Measurements from ENCODE around the gene SUCLA2.

DNA sequence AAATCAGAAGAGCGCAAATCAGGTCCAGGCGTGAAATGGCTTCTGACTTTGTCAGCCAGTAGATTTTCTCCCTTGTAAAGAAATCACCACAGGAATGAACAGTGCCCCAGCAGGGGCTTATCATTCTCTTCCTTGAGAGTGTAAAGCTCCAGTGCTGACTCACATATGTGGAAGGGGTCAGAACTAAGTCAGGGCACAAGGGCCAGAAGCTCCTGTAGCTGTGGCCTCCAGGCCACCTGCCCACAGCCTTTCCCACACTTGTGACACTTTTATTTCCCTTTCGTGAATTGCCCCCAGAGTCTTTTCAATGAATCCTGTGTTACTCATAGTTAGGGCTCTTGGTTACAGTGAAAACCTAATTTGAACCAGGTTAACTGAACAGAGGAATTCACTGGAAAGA lies 99.6 kb downstream of the SUCLA2 start:
- TF ChIP-seq, protein P1, sequence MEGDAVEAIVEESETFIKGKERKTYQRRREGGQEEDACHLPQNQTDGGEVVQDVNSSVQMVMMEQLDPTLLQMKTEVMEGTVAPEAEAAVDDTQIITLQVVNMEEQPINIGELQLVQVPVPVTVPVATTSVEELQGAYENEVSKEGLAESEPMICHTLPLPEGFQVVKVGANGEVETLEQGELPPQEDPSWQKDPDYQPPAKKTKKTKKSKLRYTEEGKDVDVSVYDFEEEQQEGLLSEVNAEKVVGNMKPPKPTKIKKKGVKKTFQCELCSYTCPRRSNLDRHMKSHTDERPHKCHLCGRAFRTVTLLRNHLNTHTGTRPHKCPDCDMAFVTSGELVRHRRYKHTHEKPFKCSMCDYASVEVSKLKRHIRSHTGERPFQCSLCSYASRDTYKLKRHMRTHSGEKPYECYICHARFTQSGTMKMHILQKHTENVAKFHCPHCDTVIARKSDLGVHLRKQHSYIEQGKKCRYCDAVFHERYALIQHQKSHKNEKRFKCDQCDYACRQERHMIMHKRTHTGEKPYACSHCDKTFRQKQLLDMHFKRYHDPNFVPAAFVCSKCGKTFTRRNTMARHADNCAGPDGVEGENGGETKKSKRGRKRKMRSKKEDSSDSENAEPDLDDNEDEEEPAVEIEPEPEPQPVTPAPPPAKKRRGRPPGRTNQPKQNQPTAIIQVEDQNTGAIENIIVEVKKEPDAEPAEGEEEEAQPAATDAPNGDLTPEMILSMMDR (IDR thresholded peaks at IDR 0.05; ENCODE audit: insufficient read depth, low read depth, low read length), result no peak
- no peak for TF ChIP-seq EZH2 (IDR thresholded peaks at IDR 0.05; ENCODE audit: insufficient read depth, low read length)

Data from astrocyte (in vitro differentiated cells and primary cell).